GM23338 (cell line): ENCODE data around the gene TRIM71.
"Not testable (repeated sequence)": the region's sequence is repeated elsewhere in the genome, so short reads cannot be mapped to it uniquely, and the experiment has no call there.

Experiments
- CTCF ChIP-seq, 2 experiments: fragments of 200-600 bp in 1 of 2; sonication (generic) in 1 of 2; conservative IDR thresholded peaks; 2 replicates each; pipeline versions ENCODE4 v1.5.1 to v1.6.1; 2016 to 2017; ENCODE audit warnings: antibody characterized with exemption in 2 of 2, low read depth in 2 of 2, mild to moderate bottlenecking in 2 of 2, moderate library complexity in 1 of 2
- EZH2 ChIP-seq: fragments of 200-600 bp; sonication (generic); IDR thresholded peaks from one replicate; pipeline ENCODE4 v1.8.0; 2017; ENCODE audit warnings: antibody characterized with exemption, mild to moderate bottlenecking, low read depth; ENCODE audit not compliant: unreplicated experiment
- ZNF114 ChIP-seq: fragments of 250-450 bp; sonication (Bioruptor Pico); IDR thresholded peaks from 2 replicates; pipeline ENCODE4 v1.5.0; 2020; ENCODE audit warnings: mild to moderate bottlenecking, moderate library complexity
- TF ChIP-seq, protein P1 (sequence below): IDR thresholded peaks from one replicate; pipeline ENCODE4 v1.6.1; 2018; ENCODE audit warnings: antibody characterized with exemption; ENCODE audit not compliant: unreplicated experiment

DNA sequence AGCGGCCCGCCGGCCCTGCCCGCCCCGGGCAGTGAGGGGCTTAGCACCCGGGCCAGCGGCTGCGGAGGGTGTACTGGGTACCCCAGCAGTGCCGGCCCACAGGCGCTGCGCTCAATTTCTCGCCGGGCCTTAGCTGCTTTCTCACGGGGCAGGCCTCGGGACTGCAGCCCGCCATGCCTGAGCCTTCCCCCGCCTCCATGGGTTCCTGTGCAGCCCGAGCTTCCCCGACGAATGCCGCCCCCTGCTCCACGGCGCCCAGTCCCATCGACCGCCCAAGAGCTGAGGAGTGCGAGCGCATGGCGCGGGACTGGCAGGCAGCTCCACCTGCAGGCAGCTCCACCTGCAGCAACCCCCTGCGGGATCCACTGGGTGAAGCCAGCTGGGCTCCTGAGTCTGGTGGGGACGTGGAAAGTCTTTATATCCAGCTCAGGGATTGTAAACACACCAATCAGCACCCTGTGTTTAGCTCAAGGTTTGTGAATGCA is 85.1 kb downstream of the TRIM71 start:
- TF ChIP-seq CTCF (conservative IDR thresholded peaks at IDR 0.05; ENCODE audit: low read depth in 2 of 2): peak; percentile 50 to 88
- TF ChIP-seq, protein P1, sequence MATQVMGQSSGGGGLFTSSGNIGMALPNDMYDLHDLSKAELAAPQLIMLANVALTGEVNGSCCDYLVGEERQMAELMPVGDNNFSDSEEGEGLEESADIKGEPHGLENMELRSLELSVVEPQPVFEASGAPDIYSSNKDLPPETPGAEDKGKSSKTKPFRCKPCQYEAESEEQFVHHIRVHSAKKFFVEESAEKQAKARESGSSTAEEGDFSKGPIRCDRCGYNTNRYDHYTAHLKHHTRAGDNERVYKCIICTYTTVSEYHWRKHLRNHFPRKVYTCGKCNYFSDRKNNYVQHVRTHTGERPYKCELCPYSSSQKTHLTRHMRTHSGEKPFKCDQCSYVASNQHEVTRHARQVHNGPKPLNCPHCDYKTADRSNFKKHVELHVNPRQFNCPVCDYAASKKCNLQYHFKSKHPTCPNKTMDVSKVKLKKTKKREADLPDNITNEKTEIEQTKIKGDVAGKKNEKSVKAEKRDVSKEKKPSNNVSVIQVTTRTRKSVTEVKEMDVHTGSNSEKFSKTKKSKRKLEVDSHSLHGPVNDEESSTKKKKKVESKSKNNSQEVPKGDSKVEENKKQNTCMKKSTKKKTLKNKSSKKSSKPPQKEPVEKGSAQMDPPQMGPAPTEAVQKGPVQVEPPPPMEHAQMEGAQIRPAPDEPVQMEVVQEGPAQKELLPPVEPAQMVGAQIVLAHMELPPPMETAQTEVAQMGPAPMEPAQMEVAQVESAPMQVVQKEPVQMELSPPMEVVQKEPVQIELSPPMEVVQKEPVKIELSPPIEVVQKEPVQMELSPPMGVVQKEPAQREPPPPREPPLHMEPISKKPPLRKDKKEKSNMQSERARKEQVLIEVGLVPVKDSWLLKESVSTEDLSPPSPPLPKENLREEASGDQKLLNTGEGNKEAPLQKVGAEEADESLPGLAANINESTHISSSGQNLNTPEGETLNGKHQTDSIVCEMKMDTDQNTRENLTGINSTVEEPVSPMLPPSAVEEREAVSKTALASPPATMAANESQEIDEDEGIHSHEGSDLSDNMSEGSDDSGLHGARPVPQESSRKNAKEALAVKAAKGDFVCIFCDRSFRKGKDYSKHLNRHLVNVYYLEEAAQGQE: not testable (repeated sequence)
- TF ChIP-seq EZH2; ZNF114 (CRISPR knock-in tag): not testable (repeated sequence)
